Fibroblast of lung (primary cell): ENCODE data around the gene TPSD1.

ENCODE experiments used
- EZH2 ChIP-seq: IDR thresholded peaks from 2 replicates; pipeline ENCODE4 v1.5.1; 2012; ENCODE audit warnings: low read length, control low read depth, mild to moderate bottlenecking; ENCODE audit errors: missing control alignments
- TF ChIP-seq, protein P1 (sequence below), 2 donors: IDR thresholded peaks in 1 of 2; conservative IDR thresholded peaks in 1 of 2; 1 replicate in 1 of 2; 2 replicates in 1 of 2; pipeline ENCODE4 v1.5.1; 2011 to 2012; ENCODE audit warnings: low read length in 2 of 2, control low read depth in 1 of 2, inconsistent platforms in 1 of 2, low read depth in 1 of 2, mild to moderate bottlenecking in 1 of 2

DNA sequence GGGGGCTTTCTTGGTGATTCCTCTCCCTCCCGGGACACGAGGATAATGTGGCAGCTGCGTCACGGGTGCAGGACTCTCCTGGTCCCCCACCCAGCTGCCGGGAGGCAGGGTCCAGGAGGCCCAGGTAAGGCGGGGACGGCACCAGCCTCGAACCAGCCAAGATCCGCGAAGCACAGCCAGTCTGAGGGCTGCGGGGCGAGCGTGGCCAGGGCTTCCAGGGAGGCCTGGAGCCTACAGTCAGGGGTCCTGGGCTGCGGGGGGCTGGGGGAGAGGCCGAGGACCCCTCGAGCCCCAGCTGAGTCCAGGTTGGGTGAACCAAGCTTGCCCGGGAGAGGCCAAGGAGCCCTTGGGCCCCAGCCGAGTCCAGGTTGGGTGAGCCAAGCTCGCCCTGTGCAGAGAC lies 10.0 kb downstream of the TPSD1 start:
- TF ChIP-seq, protein P1, sequence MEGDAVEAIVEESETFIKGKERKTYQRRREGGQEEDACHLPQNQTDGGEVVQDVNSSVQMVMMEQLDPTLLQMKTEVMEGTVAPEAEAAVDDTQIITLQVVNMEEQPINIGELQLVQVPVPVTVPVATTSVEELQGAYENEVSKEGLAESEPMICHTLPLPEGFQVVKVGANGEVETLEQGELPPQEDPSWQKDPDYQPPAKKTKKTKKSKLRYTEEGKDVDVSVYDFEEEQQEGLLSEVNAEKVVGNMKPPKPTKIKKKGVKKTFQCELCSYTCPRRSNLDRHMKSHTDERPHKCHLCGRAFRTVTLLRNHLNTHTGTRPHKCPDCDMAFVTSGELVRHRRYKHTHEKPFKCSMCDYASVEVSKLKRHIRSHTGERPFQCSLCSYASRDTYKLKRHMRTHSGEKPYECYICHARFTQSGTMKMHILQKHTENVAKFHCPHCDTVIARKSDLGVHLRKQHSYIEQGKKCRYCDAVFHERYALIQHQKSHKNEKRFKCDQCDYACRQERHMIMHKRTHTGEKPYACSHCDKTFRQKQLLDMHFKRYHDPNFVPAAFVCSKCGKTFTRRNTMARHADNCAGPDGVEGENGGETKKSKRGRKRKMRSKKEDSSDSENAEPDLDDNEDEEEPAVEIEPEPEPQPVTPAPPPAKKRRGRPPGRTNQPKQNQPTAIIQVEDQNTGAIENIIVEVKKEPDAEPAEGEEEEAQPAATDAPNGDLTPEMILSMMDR (conservative IDR thresholded peaks at IDR 0.05 in 1 of 2, IDR thresholded peaks at IDR 0.05 in 1 of 2; ENCODE audit: low read depth in 1 of 2, low read length in 2 of 2), result no peak
- TF ChIP-seq EZH2, result no peak
